Psoas muscle (tissue), 8 donors: ENCODE measurements around the gene MEIOB. TPM values are rescaled to one million over a fixed set of nuclear protein-coding genes. Genes with fewer than 3 reads are reported as not detected.
"Not testable (repeated sequence)": the region's sequence is repeated elsewhere in the genome, so short reads cannot be mapped to it uniquely, and the experiment has no call there.

ENCODE experiments used
- ATAC-seq, 4 donors: fragments of 200-7000 bp; cut with Tn5 transposase; one replicate each; pipeline ENCODE4 v1.9.1; 2020; ENCODE audit warnings: moderate library complexity in 3 of 4, mild to moderate bottlenecking in 2 of 4
- DNase-seq, 2 donors: peaks; one replicate each; pipeline ENCODE4 v3.0.0-alpha.2; 2020
- H3K27ac ChIP-seq: fragments of 200-600 bp; one replicate; pipeline ENCODE4 v1.8.0; 2022
- H3K27me3 ChIP-seq, 3 donors: fragments of 200-600 bp in 1 of 3; one replicate each; pipeline versions ENCODE4 v1.6.1 to v1.8.0; 2013 to 2022; ENCODE audit warnings: low read length in 2 of 3, mild to moderate bottlenecking in 2 of 3, moderate library complexity in 1 of 3; ENCODE audit not compliant: insufficient read depth in 3 of 3
- H3K36me3 ChIP-seq, 2 donors: fragments of 200-600 bp in 1 of 2; one replicate each; pipeline versions ENCODE4 v1.6.1 to v1.8.0; 2013 to 2022; ENCODE audit warnings: low read depth in 1 of 2, mild to moderate bottlenecking in 1 of 2, moderate library complexity in 1 of 2; ENCODE audit not compliant: insufficient read depth in 1 of 2
- H3K4me1 ChIP-seq: fragments of 200-600 bp; one replicate; pipeline ENCODE4 v1.8.0; 2022
- H3K4me3 ChIP-seq: fragments of 200-600 bp; one replicate; pipeline ENCODE4 v1.8.0; 2022; ENCODE audit warnings: mild to moderate bottlenecking
- H3K9me3 ChIP-seq: fragments of 200-600 bp; one replicate; pipeline ENCODE4 v1.8.0; 2022
- CTCF ChIP-seq: fragments of 200-600 bp; IDR thresholded peaks from one replicate; pipeline ENCODE4 v1.8.0; 2022; ENCODE audit warnings: antibody characterized with exemption
- WGBS, 3 donors: extraction: QIAGEN DNeasy Blood & Tissue Kit; methylation state at CpG; one replicate each; pipeline versions ENCODE4 v1.1.6 to v1.1.7; 2013; 5-methylcytosine and 5-hydroxymethylcytosine counted together
- intact Hi-C, 2 donors: fragments of 100-400 bp; cut with DNase I; formaldehyde crosslinking; loops; one replicate each; pipeline versions ENCODE4 v1.11.0 to v1.14.2; 2022
- polyA plus RNA-seq, 3 donors: library from polyadenylated mRNA; stranded (reverse); fragments of 200-250 nt; gene quantifications; one replicate each; pipeline ENCODE4 v1.2.3, GENCODE V29; 2013
- total RNA-seq, 4 donors: library from RNA; stranded (reverse); fragmentation: NEBNext Ultra II Directional in 2 of 4; extraction: Animal tissue kit (Norgen Biotek cat#: 25700) in 2 of 4; gene quantifications; one replicate each; pipeline versions ENCODE4 v1.2.1 to v1.2.4, GENCODE V29; 2021 to 2023
- donor health status: healthy with polysubstance abuse.
- donor health status: DM: no; HTN: no; CAD: no; lungs with moderate emphysema.
- donor health status: Bipolar disorder and iron deficiency.
- donor health status: healthy.
- donor health status: DM: yes; HTN: yes; CAD: no.
- donor health status: DM: no; HTN: no; CAD: no.
- donor health status: DM: no; HTN: no; CAD: no.
- donor health status: DM: yes; HTN: yes; CAD: no.

The MEIOB gene
- total and polyA plus RNA-seq, 7 donors = not detected

GRCh38 chr16:1807626-1808025 lies 64.3 kb downstream of the MEIOB start:
- no peaks in the 10 kb centered on the region for H3K9me3 ChIP-seq
- DNase-seq = peak in 1 of 2 donors; percentile 21

GRCh38 chr16:1800701-1801100 lies 71.3 kb downstream of the MEIOB start:
- no peaks in the 10 kb centered on the region for H3K27me3 ChIP-seq
- WGBS, 3 donors = 44 to 70% (median 45%) methylated on average over 10 of the region's 10 CpGs
- no peaks in the 10 kb centered on the region for H3K4me1 ChIP-seq
- no peak for TF ChIP-seq CTCF
- H3K27ac ChIP-seq = no peak overlapping the region
- peaks cover 0 to 7% of the 10 kb centered on the region in 2 donors for H3K36me3 ChIP-seq
- ATAC-seq (no peak), DNase-seq (no peak)
- H3K9me3 ChIP-seq = no peaks in the 10 kb centered on the region
- H3K4me3 ChIP-seq = no peak overlapping the region
- intact Hi-C loops = no loop called here

More at GRCh38 chr16:1807626-1808025, 64.3 kb downstream of the MEIOB start:
- Histone ChIP-seq H3K36me3 (peaks cover 0 to 52% of the 10 kb centered on the region in 2 donors), H3K4me3 (no peak overlapping the region), H3K27ac (no peak overlapping the region), H3K4me1 (no peaks in the 10 kb centered on the region), H3K27me3 (no peaks in the 10 kb centered on the region)
- intact Hi-C loops = no loop called here
- ATAC-seq = no peak
- TF ChIP-seq CTCF = no peak
- WGBS, 3 donors = 84 to 92% (median 85%) methylated on average over 10 of the region's 10 CpGs

DNA sequence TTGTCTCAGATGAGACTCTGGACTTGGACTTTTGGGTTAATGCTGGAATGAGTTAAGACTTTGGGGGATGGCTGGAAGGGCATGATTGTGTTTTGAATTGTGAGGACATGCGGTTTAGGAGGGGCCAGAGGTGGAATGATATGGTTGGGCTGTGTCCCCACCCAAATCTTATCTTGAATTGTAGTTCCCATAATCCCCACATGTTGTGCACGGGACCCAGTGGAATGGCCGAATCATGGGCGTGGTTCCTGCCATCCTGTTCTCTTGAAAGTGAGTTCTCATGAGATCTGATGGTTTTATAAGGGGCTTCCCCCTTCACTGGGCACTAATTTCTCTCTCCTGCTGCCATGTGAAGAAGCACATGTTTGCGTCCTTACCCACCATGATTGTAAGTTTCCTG lies 72.7 kb downstream of the MEIOB start:
- H3K27ac ChIP-seq, H3K4me1 ChIP-seq, ATAC-seq, H3K27me3 ChIP-seq, H3K36me3 ChIP-seq, H3K4me3 ChIP-seq, intact Hi-C loops, DNase-seq, H3K9me3 ChIP-seq: not testable (repeated sequence)
- 71 to 87% (median 82%) methylated on average over 5 of the region's 5 CpGs for whole genome bisulfite sequencing, 3 donors

GRCh38 chr16:1794908-1795666 lies 76.9 kb downstream of the MEIOB start:
- intact Hi-C loops = no loop called here
- TF ChIP-seq CTCF = no peak
- Histone ChIP-seq H3K4me3 (no peak overlapping the region), H3K36me3 (peaks cover 0 to 14% of the 10 kb centered on the region in 2 donors), H3K27me3 (no peaks in the 10 kb centered on the region), H3K4me1 (no peaks in the 10 kb centered on the region), H3K9me3 (no peaks in the 10 kb centered on the region), H3K27ac (no peak overlapping the region)
- WGBS, 3 donors = 70 to 71% (median 71%) methylated on average over 31 to 32 of the region's 32 CpGs
- no peak for DNase-seq
- ATAC-seq = no peak

DNA sequence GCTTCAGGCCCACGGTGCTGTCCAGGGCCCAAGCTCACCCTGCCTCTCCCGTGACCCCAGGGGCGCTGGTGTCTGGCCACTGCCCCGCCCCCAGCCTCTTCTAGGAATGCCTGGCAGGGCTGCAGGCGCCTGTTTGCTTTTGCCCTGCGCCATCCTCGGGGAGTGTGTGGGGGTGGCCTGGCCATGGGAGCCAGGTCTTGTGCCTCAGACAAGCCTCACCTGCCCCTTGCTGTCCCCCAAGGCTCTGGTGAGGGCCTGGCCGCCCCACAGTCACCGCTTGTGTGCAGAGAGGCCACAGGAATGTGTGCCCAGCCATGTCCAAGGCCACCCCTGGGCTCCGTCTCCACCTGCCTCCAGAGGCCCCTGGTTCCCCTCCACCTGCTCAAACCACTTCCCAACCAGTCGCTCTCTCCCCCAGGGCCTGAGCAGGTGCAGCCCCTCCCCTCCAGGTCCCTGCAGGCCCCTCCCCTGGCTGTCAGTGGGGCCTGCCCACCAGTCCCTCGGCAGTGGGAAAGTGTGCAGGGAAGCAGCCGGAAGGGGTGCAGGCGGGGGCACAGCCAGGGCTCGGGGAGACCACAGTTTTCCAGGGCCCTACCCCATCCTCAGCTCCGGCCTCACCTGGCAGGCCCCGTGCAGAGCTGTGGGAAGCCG lies 77.6 kb downstream of the MEIOB start:
- TF ChIP-seq CTCF = no peak
- intact Hi-C loops = no loop called here
- Histone ChIP-seq H3K27me3 (no peaks in the 10 kb centered on the region), H3K36me3 (peaks cover 0 to 22% of the 10 kb centered on the region in 2 donors), H3K9me3 (no peaks in the 10 kb centered on the region), H3K27ac (no peak overlapping the region), H3K4me3 (no peak overlapping the region), H3K4me1 (no peaks in the 10 kb centered on the region)
- DNase-seq (peak in 1 of 2 donors; percentile 10), ATAC-seq (peak in 1 of 4 donors; percentile 20)
- WGBS, 3 donors = 46 to 61% (median 52%) methylated on average over 17 to 18 of the region's 18 CpGs
